Small intestine (tissue), 7 donors: ENCODE results near the gene NME1. TPM values are rescaled to one million over a fixed set of nuclear protein-coding genes. Genes with fewer than 3 reads are reported as not detected.
"Not testable (repeated sequence)": the region's sequence is repeated elsewhere in the genome, so short reads cannot be mapped to it uniquely, and the experiment has no call there.

Source experiments
- DNase-seq, 2 donors: peaks; one replicate each; pipeline versions ENCODE4 v3.0.0 to v3.0.0-alpha.2; 2013
- FAIRE-seq: peaks from 2 replicates; lab custom pipeline; 2012; peaks lifted over from hg19 to GRCh38; lab: Jason Lieb, UNC
- H3K27ac ChIP-seq, 3 donors: one replicate each; pipeline ENCODE4 v1.5.1; 2013; ENCODE audit warnings: low read length in 2 of 3, mild to moderate bottlenecking in 2 of 3, control low read depth in 1 of 3, inconsistent platforms in 1 of 3, low read depth in 1 of 3, moderate library complexity in 1 of 3
- H3K27me3 ChIP-seq, 3 donors: one replicate each; pipeline ENCODE4 v1.6.1; 2013; ENCODE audit warnings: low read length in 3 of 3, inconsistent platforms in 1 of 3; ENCODE audit not compliant: control insufficient read depth in 3 of 3, insufficient read depth in 3 of 3
- H3K36me3 ChIP-seq, 3 donors: one replicate each; pipeline ENCODE4 v1.6.1; 2013; ENCODE audit warnings: low read length in 3 of 3, inconsistent platforms in 1 of 3, low read depth in 1 of 3, mild to moderate bottlenecking in 1 of 3, moderate library complexity in 1 of 3; ENCODE audit not compliant: control insufficient read depth in 3 of 3, insufficient read depth in 2 of 3
- H3K4me1 ChIP-seq, 3 donors: one replicate each; pipeline ENCODE4 v1.6.1; 2013; ENCODE audit warnings: low read length in 2 of 3, inconsistent platforms in 1 of 3, low read depth in 1 of 3, mild to moderate bottlenecking in 1 of 3, moderate library complexity in 1 of 3; ENCODE audit not compliant: control insufficient read depth in 3 of 3, insufficient read depth in 2 of 3
- H3K4me3 ChIP-seq, 3 donors: one replicate each; pipeline ENCODE4 v1.5.1; 2013; ENCODE audit warnings: low read length in 3 of 3, control low read depth in 1 of 3, inconsistent platforms in 1 of 3, low read depth in 1 of 3, mild to moderate bottlenecking in 1 of 3, moderate library complexity in 1 of 3
- H3K9me3 ChIP-seq, 2 donors: one replicate each; pipeline ENCODE4 v1.6.1; 2013; ENCODE audit warnings: low read depth in 1 of 2, low read length in 1 of 2; ENCODE audit not compliant: control insufficient read depth in 2 of 2, insufficient read depth in 1 of 2
- WGBS, 3 donors: extraction: QIAGEN DNeasy Blood & Tissue Kit; methylation state at CpG; one replicate each; pipeline ENCODE4 v1.1.7; 2013; 5-methylcytosine and 5-hydroxymethylcytosine counted together
- polyA plus RNA-seq, 4 donors: library from polyadenylated mRNA; stranded (reverse) in 3 of 4; unstranded in 1 of 4; fragments of 200-250 nt in 3 of 4; fragments of 120-200 nt in 1 of 4; gene quantifications; one replicate each; pipeline versions ENCODE4 v1.2.1 to v1.2.3, GENCODE V29; 2013
- donor health status: healthy with polysubstance abuse.
- donor health status: control.
- donor health status: control.
- donor health status: Bipolar disorder and iron deficiency.
- donor health status: healthy.

NME1 gene
- polyA plus RNA-seq, 4 donors, result 18.6 to 175 (median 42.7) TPM

DNA sequence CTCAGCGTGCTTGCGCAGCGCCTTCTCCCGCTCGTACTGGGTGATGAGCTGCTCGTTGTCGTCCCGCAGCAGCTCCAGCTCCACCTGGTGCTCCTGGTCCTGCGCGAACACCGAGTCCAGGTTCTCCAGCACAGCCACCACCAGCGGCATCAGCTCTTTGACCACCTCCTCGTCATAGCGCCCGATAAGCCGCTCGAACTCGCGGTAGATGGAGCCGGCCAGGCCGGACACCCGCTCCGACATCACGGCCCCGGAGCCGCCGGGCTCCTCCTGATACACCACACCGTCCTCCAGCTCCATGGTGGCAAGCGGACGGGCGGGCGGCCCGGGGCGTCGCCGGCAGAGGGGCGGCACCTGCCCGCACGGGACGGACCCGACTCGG is 33.0 kb upstream of the NME1 start:
- Histone ChIP-seq H3K36me3 (peaks cover 0 to 12% (median 0%) of the 10 kb centered on the region in 3 donors), H3K27ac (peak overlapping the region; percentile 96 to 99 (median 99)), H3K27me3 (no peaks in the 10 kb centered on the region), H3K4me3 (peak overlapping the region; percentile 93 to 99 (median 94)), H3K4me1 (peaks cover 0 to 39% (median 2%) of the 10 kb centered on the region in 3 donors), H3K9me3 (no peaks in the 10 kb centered on the region)
- DNase-seq, result peak in 1 of 2 donors; percentile 56
- 0 to 1% (median 0%) methylated on average over 26 to 42 of the region's 42 CpGs for WGBS, 3 donors
- no peak for FAIRE-seq

DNA sequence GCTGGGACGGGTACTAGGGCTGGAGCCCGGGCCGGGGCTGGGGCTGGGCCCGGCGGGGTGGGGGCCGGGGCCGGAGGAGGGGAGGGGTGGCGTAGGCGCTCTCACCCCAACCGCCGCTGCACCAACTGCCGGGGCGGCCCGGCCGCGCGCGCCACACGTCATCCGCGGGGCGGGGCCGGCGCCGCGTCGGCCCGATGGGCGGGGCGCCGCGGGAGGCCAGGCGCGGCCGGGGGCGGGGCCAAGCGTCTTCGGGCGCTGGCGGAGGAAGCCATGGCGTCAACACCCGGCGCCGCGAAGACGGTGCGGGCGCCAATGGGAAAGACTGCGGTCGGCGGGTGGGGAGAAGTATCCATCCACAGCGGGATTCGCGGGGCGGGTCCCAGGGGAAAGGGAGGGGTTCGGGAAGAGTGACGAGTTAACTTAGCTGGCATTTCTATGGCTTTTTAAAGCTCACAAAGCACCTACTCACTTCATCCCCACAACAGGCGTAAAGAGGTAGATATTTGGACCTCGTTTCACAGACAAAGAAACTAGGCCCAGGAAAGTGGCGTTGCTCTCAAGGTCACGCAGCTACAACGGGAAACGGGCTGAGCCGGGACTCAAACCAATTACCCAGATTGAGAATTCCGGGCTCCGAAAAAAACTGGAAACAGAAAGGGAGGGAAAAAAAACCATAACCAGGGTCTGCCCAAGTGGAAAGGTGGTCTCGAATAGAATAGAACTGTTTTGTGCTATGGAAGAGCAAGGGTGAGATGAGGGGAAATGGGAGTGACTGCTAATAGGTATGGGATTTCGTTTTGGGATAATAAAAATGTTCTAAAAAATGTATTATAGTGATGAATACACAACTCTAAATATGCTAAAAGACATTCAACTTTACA is 32.4 kb upstream of the NME1 start, which contains the start of gene SPAG9:
SPAG9 (minus strand) TSS at position 130 of the 881 bp plus-strand sequence. CDS start 212 bp downstream, outside the sequence.
- Histone ChIP-seq H3K36me3 (peaks cover 0 to 11% (median 0%) of the 10 kb centered on the region in 3 donors), H3K4me3 (peak within 1 kb of the TSS; percentile 93 to 99 (median 94)), H3K4me1 (peaks cover 0 to 44% (median 2%) of the 10 kb centered on the region in 3 donors), H3K9me3 (no peaks in the 10 kb centered on the region), H3K27ac (peak within 1 kb of the TSS; percentile 96 to 99 (median 99)), H3K27me3 (no peaks in the 10 kb centered on the region)
- DNase-seq (peak; percentile 96 to 98), FAIRE-seq (no peak)
- WGBS, 3 donors, result 1 to 2% (median 1%) methylated on average over 43 to 68 of the region's 68 CpGs

DNA sequence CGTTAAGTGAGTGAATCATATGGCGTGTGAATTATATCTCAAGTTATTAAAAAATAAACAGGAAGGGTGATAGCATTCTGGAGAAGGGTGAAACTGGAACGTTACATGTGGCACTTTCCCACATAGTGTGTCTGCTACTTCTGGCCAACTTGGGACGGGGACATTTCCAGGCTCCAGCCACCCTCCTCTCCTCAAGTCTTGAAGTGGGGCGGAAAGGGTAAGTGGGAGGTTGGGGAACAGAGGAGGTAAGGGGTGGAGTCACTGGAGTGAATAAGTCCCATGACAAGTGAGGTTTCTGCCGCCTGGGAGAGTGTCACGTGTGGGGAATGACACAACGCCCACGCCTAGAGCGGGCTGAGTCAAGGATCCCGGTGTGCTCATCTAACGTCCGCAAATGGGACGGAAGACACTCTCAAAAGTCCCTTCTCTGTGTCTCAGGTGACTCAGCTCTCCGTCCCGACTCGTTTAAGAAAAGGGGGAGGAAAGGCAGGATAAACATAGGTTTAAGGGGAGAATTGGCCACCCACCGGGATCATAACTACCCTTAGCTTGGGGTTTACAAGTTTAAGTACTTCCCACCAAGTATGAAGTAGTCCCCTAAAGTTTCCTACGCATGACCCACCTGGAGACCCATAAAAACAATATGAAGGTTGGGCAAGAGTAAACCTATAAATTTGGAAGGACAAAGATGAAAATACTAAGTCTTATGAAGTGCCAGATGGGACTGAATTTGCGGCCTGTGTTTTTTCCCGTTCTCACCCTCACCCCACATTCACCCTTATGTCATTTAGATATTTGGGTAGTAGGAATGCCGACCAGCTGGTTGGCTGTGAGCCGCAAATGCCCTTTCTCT is 31.5 kb upstream of the NME1 start:
- WGBS, 3 donors, result 10 to 16% (median 13%) methylated on average over 23 of the region's 23 CpGs
- no peak for FAIRE-seq
- Histone ChIP-seq H3K27ac (peak overlapping the region; percentile 95 to 98 (median 96)), H3K36me3 (peaks cover 0 to 5% (median 0%) of the 10 kb centered on the region in 3 donors), H3K4me1 (peaks cover 0 to 51% (median under 1%) of the 10 kb centered on the region in 3 donors), H3K9me3 (no peaks in the 10 kb centered on the region), H3K4me3 (peak overlapping the region in 2 of 3 donors; percentile 53 to 99), H3K27me3 (no peaks in the 10 kb centered on the region)
- DNase-seq, result peak; percentile 96 to 97

DNA sequence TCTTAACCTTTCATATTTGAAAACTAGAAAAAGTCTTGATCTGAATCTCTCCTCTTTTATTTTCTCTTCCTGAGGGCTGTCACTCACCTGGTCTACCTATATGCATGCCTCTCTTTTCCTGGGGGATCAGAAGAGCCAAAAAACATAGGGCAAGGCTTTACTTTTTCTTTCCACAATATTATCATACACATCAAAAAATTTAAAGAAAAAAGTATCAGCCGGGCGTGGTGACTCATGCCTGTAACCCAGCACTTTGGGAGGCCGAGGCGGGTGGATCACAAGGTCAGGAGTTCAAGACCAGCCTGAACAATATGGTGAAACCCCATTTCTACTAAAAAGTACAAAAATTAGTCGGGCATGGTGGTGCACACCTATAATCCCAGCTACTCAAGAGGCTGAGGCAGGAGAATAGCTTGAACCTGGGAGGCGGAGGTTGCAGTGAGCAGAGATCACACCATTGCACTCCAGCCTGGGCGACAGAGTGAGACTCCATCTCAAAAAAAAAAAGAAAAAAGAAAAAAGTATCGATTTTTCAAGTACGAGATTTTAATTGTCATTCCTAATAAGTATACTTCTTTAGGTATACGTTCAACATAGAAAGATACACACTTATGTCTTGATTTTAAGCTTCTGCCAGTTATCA is 30.8 kb upstream of the NME1 start:
- H3K4me3 ChIP-seq, H3K36me3 ChIP-seq, H3K27me3 ChIP-seq, H3K9me3 ChIP-seq, FAIRE-seq, DNase-seq: not testable (repeated sequence)
- peak overlapping the region; percentile 95 to 98 (median 96) for H3K27ac ChIP-seq
- WGBS, 3 donors, result 61 to 83% (median 75%) methylated on average over 10 of the region's 10 CpGs
- H3K4me1 ChIP-seq, result peaks cover 0 to 58% (median 0%) of the 10 kb centered on the region in 3 donors

DNA sequence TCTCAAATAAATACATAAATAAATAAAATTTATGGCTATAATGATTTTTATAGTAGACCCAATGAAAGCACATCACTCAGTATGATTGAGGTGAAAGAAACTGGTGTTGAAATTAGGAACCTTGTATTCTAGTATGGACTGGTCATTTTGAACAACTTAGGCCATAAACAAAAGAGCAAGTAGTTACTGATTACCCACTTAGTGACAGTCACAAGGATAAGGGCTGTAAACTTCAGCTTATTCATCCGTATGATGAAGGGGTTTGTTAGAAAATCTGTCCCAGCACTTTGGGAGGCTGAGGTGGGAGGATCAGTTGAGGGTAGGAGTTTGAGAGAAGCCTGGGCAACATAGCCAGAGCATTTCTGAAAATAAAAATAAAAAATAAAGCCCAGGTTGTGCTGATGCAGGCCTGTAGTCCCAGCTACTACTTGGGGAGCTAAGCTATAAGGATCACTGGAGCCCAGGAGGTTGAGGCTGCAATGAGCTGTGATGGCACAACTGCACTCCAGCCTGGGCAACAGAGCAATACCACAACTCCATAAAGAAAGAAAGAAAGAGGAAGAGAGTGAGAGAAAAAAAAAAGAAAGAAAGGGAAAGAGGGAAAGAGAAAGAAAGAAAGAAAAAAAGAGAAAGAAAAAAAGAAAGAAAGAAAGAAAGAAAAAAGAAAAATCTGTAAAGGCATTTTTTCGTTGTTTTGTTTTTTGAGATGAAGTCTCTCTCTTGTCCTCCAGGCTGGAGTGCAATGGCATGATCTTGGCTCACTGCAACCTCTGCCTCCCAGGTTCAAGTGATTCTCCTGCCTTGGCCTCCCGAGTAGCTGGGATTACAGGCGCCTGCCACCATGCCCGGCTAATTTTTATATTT is 28.5 kb upstream of the NME1 start:
- peak; percentile 46 to 82 for DNase-seq
- Histone ChIP-seq H3K9me3 (no peaks in the 10 kb centered on the region), H3K27ac (peak overlapping the region; percentile 8 to 92 (median 45)), H3K4me1 (peaks cover 0 to 56% (median 0%) of the 10 kb centered on the region in 3 donors), H3K36me3 (no peaks in the 10 kb centered on the region), H3K4me3 (no peak overlapping the region), H3K27me3 (no peaks in the 10 kb centered on the region)
- 68 to 83% (median 75%) methylated on average over 5 of the region's 5 CpGs for WGBS, 3 donors
- FAIRE-seq, result no peak

DNA sequence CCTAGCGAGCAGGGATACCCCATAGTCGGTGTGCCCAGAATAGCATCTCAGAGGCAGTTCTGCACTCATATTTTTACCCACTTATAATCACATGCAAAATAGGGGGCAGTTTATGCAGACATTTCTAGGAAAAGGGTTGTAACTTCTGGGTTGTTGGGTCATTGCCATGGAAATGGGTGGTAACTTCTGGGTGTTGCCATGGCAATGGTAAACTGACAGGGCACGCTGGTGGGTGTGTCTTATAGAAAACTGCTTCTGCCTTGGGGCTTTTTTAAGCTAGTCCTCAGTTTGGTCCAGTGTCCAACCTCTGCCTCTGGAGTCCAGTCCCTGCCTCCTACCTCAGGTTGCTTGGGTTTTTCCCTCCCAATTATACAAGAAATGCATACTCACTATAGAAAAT is 25.3 kb upstream of the NME1 start:
- FAIRE-seq (no peak), DNase-seq (no peak)
- Histone ChIP-seq H3K27ac (no peak overlapping the region), H3K4me1 (peaks cover 2 to 59% (median 5%) of the 10 kb centered on the region in 3 donors), H3K27me3 (no peaks in the 10 kb centered on the region), H3K9me3 (no peaks in the 10 kb centered on the region), H3K4me3 (no peak overlapping the region), H3K36me3 (no peaks in the 10 kb centered on the region)
- 60 to 76% (median 68%) methylated on average over 3 of the region's 3 CpGs for WGBS, 3 donors

DNA sequence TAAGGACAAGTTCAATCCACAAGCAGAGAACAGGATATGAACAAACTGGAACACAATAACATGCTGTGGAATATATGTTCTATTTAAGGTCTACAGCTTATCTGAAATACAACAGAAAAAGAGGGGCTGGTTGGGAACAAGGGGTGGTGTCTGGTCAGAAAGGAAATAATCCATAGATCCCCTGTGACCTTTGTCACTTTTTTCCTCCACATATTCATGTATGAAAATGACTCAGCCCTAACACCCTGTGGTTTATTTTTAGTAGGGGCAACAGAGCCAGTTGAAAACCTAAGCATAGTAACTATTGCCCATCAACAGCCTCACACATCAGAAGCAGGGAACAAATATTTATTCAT is 20.4 kb upstream of the NME1 start:
- Histone ChIP-seq H3K27ac (peak overlapping the region in 2 of 3 donors; percentile 36 to 81), H3K4me3 (no peak overlapping the region), H3K36me3 (no peaks in the 10 kb centered on the region), H3K9me3 (peaks cover 0 to 3% of the 10 kb centered on the region in 2 donors), H3K27me3 (no peaks in the 10 kb centered on the region), H3K4me1 (peaks cover 2 to 28% (median 5%) of the 10 kb centered on the region in 3 donors)
- DNase-seq, result peak; percentile 51 to 64
- FAIRE-seq, result no peak
